Hepatocyte (in vitro differentiated cells): ENCODE results near the gene NEDD1.

Source experiments
- EZH2 ChIP-seq: fragments of 200-600 bp; sonication (generic); IDR thresholded peaks from 2 replicates; pipeline ENCODE4 v1.6.1; 2016; ENCODE audit warnings: antibody characterized with exemption, mild to moderate bottlenecking, borderline replicate concordance
- EZH2phosphoT487 ChIP-seq: fragments of 200-600 bp; sonication (generic); IDR thresholded peaks from one replicate; pipeline ENCODE4 v1.6.1; 2018; ENCODE audit warnings: antibody characterized with exemption, mild to moderate bottlenecking, low read depth, moderate library complexity; ENCODE audit not compliant: unreplicated experiment, severe bottlenecking
- TF ChIP-seq, protein P1 (sequence below): fragments of 200-600 bp; sonication (generic); IDR thresholded peaks from 2 replicates; pipeline ENCODE4 v1.5.1; 2016; ENCODE audit warnings: antibody characterized with exemption, mild to moderate bottlenecking; ENCODE audit not compliant: poor library complexity

DNA sequence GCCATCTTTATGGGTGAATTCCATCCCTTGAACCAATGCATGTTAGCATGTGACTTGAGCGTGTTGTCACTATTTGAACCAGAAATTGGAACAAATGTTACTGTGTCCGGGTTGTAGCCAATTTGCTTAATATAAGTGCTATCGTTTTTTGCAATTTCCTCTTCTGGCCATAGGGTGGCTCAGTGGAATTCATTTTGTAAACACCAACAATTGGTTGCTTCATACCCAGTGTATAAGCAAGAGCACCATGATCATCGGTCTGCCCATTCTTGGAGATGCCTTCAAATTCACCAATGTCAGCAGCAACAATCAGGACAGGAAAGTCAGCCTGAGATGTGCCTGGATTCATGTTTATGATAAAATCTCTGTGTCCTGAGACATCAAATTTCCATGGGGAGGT lies 5.0 kb upstream of the NEDD1 start:
- TF ChIP-seq, protein P1, sequence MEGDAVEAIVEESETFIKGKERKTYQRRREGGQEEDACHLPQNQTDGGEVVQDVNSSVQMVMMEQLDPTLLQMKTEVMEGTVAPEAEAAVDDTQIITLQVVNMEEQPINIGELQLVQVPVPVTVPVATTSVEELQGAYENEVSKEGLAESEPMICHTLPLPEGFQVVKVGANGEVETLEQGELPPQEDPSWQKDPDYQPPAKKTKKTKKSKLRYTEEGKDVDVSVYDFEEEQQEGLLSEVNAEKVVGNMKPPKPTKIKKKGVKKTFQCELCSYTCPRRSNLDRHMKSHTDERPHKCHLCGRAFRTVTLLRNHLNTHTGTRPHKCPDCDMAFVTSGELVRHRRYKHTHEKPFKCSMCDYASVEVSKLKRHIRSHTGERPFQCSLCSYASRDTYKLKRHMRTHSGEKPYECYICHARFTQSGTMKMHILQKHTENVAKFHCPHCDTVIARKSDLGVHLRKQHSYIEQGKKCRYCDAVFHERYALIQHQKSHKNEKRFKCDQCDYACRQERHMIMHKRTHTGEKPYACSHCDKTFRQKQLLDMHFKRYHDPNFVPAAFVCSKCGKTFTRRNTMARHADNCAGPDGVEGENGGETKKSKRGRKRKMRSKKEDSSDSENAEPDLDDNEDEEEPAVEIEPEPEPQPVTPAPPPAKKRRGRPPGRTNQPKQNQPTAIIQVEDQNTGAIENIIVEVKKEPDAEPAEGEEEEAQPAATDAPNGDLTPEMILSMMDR: no peak
- TF ChIP-seq EZH2phosphoT487: no peak
- TF ChIP-seq EZH2: no peak
